HUES48 (cell line): Measurements from ENCODE around the gene COLEC12.

Experiments used
- H3K27ac ChIP-seq: one replicate; pipeline ENCODE4 v1.7.0; 2013; ENCODE audit warnings: low read depth, low read length, inconsistent platforms
- H3K27me3 ChIP-seq: 2 replicates; pipeline ENCODE4 v1.6.1; 2013; ENCODE audit warnings: mild to moderate bottlenecking, low read length; ENCODE audit not compliant: control insufficient read depth, insufficient read depth
- H3K36me3 ChIP-seq: 2 replicates; pipeline ENCODE4 v1.6.1; 2013; ENCODE audit warnings: low read length; ENCODE audit not compliant: control insufficient read depth, insufficient read depth
- H3K4me1 ChIP-seq: 2 replicates; pipeline ENCODE4 v1.6.1; 2013; ENCODE audit warnings: mild to moderate bottlenecking, low read length; ENCODE audit not compliant: control insufficient read depth, insufficient read depth
- H3K4me3 ChIP-seq: 2 replicates; pipeline ENCODE4 v1.5.1; 2013; ENCODE audit warnings: mild to moderate bottlenecking, low read depth, low read length
- H3K9ac ChIP-seq: 2 replicates; pipeline ENCODE4 v1.6.1; 2013; ENCODE audit warnings: mild to moderate bottlenecking, low read depth, low read length, moderate library complexity
- H3K9me3 ChIP-seq: 2 replicates; pipeline ENCODE4 v1.6.1; 2013; ENCODE audit warnings: low read length; ENCODE audit not compliant: control insufficient read depth, insufficient read depth

Gene COLEC12

DNA sequence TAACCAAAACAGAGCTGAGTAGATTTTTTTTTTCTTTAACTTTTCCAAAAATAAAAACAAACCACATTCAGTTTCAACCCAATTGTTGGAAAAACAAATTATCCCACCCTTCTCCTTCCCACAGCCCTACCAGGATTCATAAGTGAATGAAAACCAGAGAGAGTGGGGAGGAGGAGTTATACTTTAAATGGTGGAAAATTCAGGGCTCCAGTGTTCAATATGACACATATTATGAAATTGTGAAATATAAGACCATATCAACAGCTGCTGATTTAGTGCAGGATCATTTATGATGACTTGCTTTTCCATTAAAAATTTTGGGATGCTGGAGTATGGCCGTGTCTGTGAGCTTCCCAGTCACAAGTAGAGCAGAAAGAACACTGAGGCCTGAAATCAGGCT, 26.7 kb downstream of the COLEC12 start:
- Histone ChIP-seq H3K27ac (no peak overlapping the region), H3K9me3 (no peaks in the 10 kb centered on the region), H3K4me3 (no peak overlapping the region), H3K4me1 (peaks cover 23% of the 10 kb centered on the region), H3K9ac (no peak overlapping the region), H3K36me3 (no peaks in the 10 kb centered on the region), H3K27me3 (no peaks in the 10 kb centered on the region)

DNA sequence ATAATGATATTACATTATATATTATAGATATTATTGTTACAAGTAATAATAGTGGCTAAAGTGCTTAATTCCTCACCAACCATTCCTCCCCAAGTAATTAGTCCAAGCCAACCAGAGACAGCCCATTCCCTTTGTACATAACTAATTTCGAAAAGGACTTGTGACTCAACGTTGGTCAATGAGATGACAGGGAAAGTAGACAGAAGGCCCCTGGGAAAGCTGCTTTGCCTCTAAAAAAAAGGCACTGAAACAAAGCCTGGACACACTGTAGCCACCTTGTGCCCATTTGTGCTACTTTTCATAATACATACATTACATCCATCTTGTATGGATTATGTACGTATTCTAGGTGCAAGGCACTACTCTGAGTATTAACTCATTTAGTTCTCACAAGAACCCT, 28.8 kb downstream of the COLEC12 start:
- Histone ChIP-seq H3K27ac (no peak overlapping the region), H3K4me1 (peaks cover 19% of the 10 kb centered on the region), H3K27me3 (no peaks in the 10 kb centered on the region), H3K9me3 (no peaks in the 10 kb centered on the region), H3K4me3 (no peak overlapping the region), H3K9ac (no peak overlapping the region), H3K36me3 (no peaks in the 10 kb centered on the region)

DNA sequence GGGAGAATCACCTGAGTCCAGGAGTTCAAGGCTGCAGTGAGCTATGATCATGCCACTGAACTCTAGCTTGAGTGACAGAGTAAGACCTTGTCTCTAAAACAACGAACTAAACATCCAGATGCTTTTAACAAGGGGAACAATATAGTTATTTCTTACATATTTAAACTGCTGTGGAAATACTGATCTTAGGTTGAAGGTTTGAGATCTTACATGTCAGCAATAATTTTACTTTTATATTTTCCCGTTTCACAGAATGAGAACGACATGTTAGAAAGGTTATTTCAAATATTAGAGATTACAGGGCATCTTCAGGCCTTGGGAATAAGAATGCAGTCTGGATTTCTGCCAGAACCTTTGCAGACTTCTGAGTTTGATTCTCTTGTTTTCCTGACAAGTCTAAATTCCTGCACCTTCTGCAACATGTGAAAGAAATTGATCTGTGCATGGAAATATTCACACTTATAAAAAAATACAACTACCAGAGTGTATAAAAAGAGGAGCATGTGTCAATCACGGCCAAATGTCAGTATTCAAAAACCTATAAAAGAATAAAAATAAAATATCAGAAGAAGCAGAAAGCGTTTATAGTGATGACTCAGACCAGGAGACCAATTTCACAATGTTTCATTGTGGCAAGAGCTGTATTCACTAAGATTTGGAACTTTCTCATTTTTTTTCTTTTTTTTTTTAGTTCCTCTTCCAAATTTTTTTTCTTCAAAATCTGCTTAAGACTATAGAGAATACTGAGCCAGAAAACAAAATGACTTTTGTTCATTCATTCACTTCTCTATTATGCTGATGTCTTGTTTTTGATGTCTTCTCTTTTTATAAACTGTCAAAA, 29.6 kb downstream of the COLEC12 start:
- Histone ChIP-seq H3K9me3 (no peaks in the 10 kb centered on the region), H3K4me3 (no peak overlapping the region), H3K27me3 (no peaks in the 10 kb centered on the region), H3K27ac (no peak overlapping the region), H3K36me3 (no peaks in the 10 kb centered on the region), H3K9ac (no peak overlapping the region), H3K4me1 (peaks cover 12% of the 10 kb centered on the region)

DNA sequence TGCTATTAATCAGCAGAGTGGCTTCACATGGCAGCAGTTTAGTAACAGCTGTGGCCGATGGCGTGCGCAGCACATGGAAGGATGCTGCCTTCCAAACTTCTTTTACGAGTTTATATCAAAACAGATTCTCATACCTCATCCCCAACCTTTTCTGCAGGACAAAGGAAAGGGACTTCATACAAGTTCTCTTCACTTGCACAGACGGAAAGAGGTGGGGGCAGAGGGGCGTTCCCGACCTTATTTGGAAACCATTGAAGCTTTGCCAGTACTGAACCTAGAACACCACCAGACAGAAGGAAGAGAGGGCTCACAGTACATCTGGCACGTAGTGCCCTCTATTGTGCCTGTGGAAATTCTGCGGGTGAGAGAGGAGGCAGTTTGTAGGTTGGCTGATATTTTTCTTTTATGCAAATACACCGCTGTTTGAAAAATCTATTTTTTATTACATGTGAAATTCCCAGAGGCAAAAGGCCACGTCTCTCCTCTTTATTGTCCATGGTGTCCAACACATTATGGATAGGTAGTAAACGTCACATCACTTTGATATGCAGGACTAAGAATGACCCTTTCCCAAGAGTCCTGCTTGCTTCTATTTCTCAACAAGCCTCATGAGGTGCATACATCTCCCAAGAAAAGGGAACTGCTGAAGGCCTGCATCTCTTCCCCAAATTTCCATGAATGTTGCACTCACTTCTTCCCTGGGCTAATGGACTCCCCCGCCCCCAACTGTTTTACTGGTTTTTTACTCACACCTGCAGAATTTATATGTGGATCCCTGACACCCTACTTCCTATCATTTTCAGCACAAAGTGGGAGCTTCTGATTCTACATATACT, 31.3 kb downstream of the COLEC12 start:
- no peak overlapping the region for H3K9ac ChIP-seq
- H3K27me3 ChIP-seq = no peaks in the 10 kb centered on the region
- no peak overlapping the region for H3K27ac ChIP-seq
- H3K4me3 ChIP-seq = no peak overlapping the region
- peaks cover 3% of the 10 kb centered on the region; the same call in 1 of the 2 replicates for H3K4me1 ChIP-seq
- H3K9me3 ChIP-seq = no peaks in the 10 kb centered on the region
- H3K36me3 ChIP-seq = no peaks in the 10 kb centered on the region

DNA sequence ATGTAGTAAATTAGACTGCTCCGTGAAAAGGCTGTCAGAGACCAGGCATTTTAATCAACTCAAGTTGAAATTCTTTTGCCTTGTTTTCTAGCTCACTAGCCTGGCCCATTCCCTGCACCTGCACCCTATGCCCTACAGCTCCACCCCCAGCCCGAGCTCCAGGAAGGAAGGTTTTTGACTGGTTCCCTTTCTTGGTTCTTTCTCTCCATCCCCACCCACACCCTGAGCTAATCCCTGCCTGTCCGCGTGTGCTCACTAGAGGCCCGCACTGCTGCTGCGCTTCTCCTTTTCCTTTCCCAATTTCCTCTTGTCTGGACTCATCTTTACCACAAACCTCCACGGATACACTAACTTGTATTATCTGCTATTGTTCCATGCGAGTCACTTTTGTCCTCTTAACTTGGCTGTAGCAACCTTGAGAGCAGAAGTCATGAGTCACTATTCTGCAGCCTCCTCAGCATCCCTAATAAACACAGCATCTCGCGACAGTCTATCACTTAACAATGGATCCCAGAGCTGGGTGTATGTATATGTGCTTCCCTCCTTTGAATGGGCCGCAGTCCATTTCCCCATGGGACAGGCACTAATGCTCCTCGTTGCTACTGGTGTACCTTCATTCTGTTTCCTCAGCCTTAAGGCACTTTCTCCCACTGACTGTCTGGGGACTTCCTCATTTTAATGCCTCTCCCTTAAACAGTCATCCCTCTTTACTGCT, 36.5 kb downstream of the COLEC12 start:
- no peaks in the 10 kb centered on the region for H3K36me3 ChIP-seq
- peaks cover 11% of the 10 kb centered on the region; the same call in 1 of the 2 replicates for H3K4me1 ChIP-seq
- no peaks in the 10 kb centered on the region for H3K9me3 ChIP-seq
- no peak overlapping the region for H3K4me3 ChIP-seq
- H3K27ac ChIP-seq = no peak overlapping the region
- no peak overlapping the region for H3K9ac ChIP-seq
- no peaks in the 10 kb centered on the region for H3K27me3 ChIP-seq

DNA sequence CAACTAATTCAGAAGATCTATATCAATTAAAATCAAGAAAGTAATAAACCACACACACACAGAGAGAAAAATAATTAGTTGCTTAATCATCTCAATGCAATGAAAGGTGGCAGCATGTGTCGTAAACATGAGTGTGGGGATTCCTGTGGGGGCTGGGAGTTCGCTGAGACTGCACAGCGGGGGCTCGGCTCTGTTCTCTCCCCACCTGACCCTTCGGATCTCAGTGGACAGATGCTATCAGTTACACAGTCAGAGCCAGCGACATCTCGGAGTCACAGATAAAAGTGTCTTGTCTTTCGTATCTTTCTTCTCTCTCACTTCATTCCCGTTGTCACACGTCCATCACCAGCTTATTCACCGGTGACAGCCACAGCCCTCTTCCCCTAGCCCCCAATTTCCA, 37.1 kb downstream of the COLEC12 start:
- H3K4me1 ChIP-seq = peaks cover 8% of the 10 kb centered on the region; the same call in 1 of the 2 replicates
- H3K9me3 ChIP-seq = no peaks in the 10 kb centered on the region
- H3K27ac ChIP-seq = no peak overlapping the region
- no peak overlapping the region for H3K4me3 ChIP-seq
- H3K9ac ChIP-seq = no peak overlapping the region
- H3K36me3 ChIP-seq = no peaks in the 10 kb centered on the region
- H3K27me3 ChIP-seq = no peaks in the 10 kb centered on the region

DNA sequence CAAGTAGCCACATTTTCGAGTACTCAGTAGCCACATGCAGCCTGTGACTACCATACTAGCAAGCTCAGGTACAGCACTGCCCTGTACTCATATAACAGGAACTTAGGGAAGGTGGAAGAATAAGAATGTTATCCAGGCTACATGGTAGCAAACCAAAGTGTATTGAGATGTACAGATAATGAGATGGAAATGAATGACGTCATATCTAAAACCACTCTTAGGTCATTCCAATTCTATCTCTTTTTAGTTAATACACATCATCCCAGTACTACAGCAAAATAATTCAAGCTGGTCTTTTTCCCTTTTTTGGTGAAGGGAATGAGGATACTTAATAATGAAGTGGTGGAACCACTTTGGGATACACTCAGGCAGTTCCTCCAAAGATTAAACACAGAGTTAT, 38.7 kb downstream of the COLEC12 start:
- H3K9ac ChIP-seq = no peak overlapping the region
- H3K27ac ChIP-seq = no peak overlapping the region
- H3K27me3 ChIP-seq = no peaks in the 10 kb centered on the region

DNA sequence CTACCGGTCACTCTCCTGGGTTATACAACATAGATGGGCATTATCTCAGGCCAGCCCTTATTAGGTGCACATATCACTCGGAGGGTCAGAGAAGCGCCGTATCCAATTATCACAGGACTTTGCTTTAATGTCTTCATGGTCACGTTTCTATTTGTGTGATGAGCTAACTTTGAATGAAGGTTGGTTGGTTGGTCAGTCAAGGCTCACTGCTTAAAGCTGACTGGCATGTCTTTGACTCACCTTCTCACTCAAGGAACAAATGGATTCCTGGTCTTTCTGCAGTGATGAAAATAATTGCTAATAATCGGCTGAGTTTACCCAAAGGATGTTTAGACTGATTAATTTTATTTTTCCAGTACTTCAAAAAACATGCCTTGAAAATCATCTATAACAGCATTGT, 39.7 kb downstream of the COLEC12 start:
- Histone ChIP-seq H3K4me1 (peaks cover 8% of the 10 kb centered on the region; the same call in 1 of the 2 replicates), H3K27me3 (no peaks in the 10 kb centered on the region), H3K4me3 (no peak overlapping the region), H3K36me3 (no peaks in the 10 kb centered on the region), H3K9me3 (no peaks in the 10 kb centered on the region), H3K9ac (no peak overlapping the region), H3K27ac (no peak overlapping the region)

More for the DNA sequence above, 38.7 kb downstream of the COLEC12 start:
- peaks cover 8% of the 10 kb centered on the region; the same call in 1 of the 2 replicates for H3K4me1 ChIP-seq
- no peaks in the 10 kb centered on the region for H3K9me3 ChIP-seq
- H3K36me3 ChIP-seq = no peaks in the 10 kb centered on the region
- no peak overlapping the region for H3K4me3 ChIP-seq

DNA sequence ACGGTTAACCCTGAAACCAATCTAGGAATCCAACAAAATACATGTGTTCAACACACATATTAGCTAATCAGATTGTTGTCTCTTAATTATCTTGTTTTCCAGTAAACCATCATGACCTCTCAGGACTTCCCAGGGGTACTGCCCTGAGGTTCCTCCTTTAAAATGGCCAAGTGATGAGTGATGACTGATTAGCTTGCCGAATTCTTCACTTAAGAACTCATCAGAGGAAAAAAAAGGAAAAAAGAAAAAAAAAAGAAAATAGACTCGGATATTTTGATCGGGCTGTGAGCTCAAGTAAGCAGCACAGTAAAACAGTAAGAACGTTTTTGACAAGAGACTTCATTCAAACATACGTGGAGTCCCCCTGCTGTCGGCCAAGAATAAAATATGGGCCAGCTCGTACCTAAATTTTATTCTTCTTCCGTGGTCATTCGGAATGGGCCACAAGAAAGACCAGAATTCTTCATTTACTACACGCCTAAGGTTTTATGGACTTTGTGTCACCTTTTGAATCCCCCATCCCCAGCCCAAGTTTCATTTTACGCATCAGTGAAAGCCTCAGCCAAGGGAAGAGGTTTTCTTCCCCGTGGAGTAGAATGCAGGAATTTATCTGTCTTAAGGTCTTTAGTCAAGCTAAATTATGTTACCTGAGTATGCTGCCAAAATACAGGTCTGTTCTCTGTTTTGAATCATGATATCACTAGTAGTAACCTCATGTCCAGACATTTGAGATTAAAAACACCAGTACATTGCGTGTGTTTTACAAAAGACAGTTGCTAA, 40.5 kb downstream of the COLEC12 start:
- Histone ChIP-seq H3K36me3 (no peaks in the 10 kb centered on the region), H3K9ac (no peak overlapping the region), H3K9me3 (no peaks in the 10 kb centered on the region), H3K27me3 (no peaks in the 10 kb centered on the region), H3K27ac (no peak overlapping the region), H3K4me1 (peaks cover 8% of the 10 kb centered on the region; the same call in 1 of the 2 replicates), H3K4me3 (no peak overlapping the region)
